GM12892 (cell line): ENCODE measurements around the gene COL16A1.

Experiments used
- DNase-seq: peaks from one replicate; pipeline ENCODE4 v3.0.0; 2011; ENCODE audit not compliant: insufficient read length
- FAIRE-seq: peaks from 2 replicates; lab custom pipeline; 2011; peaks lifted over from hg19 to GRCh38; lab: Jason Lieb, UNC
- POLR2A ChIP-seq: IDR thresholded peaks from 2 replicates; pipeline ENCODE4 v1.6.1; 2011; ENCODE audit warnings: low read depth, low read length, control low read depth
- POLR2AphosphoS5 ChIP-seq: IDR thresholded peaks from 2 replicates; pipeline ENCODE4 v1.6.1; 2011; ENCODE audit warnings: low read depth, low read length, control low read depth
- TAF1 ChIP-seq: IDR thresholded peaks from 2 replicates; pipeline ENCODE4 v1.6.1; 2011; ENCODE audit warnings: low read depth, mild to moderate bottlenecking, control low read depth, low read length, borderline replicate concordance

COL16A1 gene

GRCh38 chr1:31645274-31645568 is 58.6 kb downstream of the COL16A1 start:
- FAIRE-seq (no peak), DNase-seq (no peak)
- TF ChIP-seq POLR2AphosphoS5: no peak
- TF ChIP-seq TAF1: 0 out of 2 replicates have a peak, but pooled peaks have one; percentile 29
- no peak for TF ChIP-seq POLR2A

GRCh38 chr1:31644560-31645273 is 59.1 kb downstream of the COL16A1 start, which contains the start of gene PEF1:
TSS of gene PEF1 (minus strand) at chr1:31644876. CDS start at chr1:31644864, 12 bp downstream.
- peak; percentile 68; the same call in 1 of the 2 replicates for TF ChIP-seq POLR2A
- TF ChIP-seq TAF1: no peak
- peak; percentile 74 for TF ChIP-seq POLR2AphosphoS5
- peak; percentile 96 for DNase-seq
- FAIRE-seq: peak; percentile 99

- TF ChIP-seq POLR2A (no peak; the same call in 1 of the 2 replicates), TAF1 (no peak), POLR2AphosphoS5 (no peak)
- FAIRE-seq (peak; percentile 14), DNase-seq (no peak)
Measured at GRCh38 chr1:31643976-31644559, 59.7 kb downstream of the COL16A1 start.

- TF ChIP-seq POLR2AphosphoS5 (no peak), POLR2A (no peak), TAF1 (no peak)
- no peak for FAIRE-seq
- no peak for DNase-seq
Measured at GRCh38 chr1:31642897-31643296, 60.9 kb downstream of the COL16A1 start.

- DNase-seq: no peak
- no peak for TF ChIP-seq TAF1
- no peak for TF ChIP-seq POLR2A
- TF ChIP-seq POLR2AphosphoS5: no peak
- FAIRE-seq: no peak
Measured at GRCh38 chr1:31642366-31642765, 61.5 kb downstream of the COL16A1 start.

GRCh38 chr1:31640964-31641363 is 62.9 kb downstream of the COL16A1 start:
- no peak for DNase-seq
- no peak for FAIRE-seq
- TF ChIP-seq POLR2AphosphoS5 (no peak), POLR2A (no peak), TAF1 (no peak)

- DNase-seq (no peak), FAIRE-seq (no peak)
- TF ChIP-seq POLR2AphosphoS5: no peak
- TF ChIP-seq POLR2A: no peak
- TF ChIP-seq TAF1: no peak
Measured at GRCh38 chr1:31640179-31640578, 63.6 kb downstream of the COL16A1 start.

GRCh38 chr1:31639543-31639942 is 64.3 kb downstream of the COL16A1 start:
- no peak for TF ChIP-seq TAF1
- TF ChIP-seq POLR2A: no peak
- no peak for TF ChIP-seq POLR2AphosphoS5
- DNase-seq (no peak), FAIRE-seq (no peak)

- no peak for FAIRE-seq
- DNase-seq: no peak
- TF ChIP-seq POLR2A: no peak
- no peak for TF ChIP-seq POLR2AphosphoS5
- no peak for TF ChIP-seq TAF1
Measured at GRCh38 chr1:31637915-31638673, 65.7 kb downstream of the COL16A1 start.

GRCh38 chr1:31633117-31633516 is 70.7 kb downstream of the COL16A1 start:
- FAIRE-seq (peak; percentile 62), DNase-seq (no peak)
- TF ChIP-seq POLR2AphosphoS5 (no peak), TAF1 (no peak)

GRCh38 chr1:31632649-31633048 is 71.2 kb downstream of the COL16A1 start:
- DNase-seq (no peak), FAIRE-seq (no peak)
- TF ChIP-seq POLR2A: no peak
- no peak for TF ChIP-seq POLR2AphosphoS5
- no peak for TF ChIP-seq TAF1
